HG03442 (cell line): ENCODE data around the gene WFDC6.
"Not testable (repeated sequence)": the region's sequence is repeated elsewhere in the genome, so short reads cannot be mapped to it uniquely, and the experiment has no call there.

Experiments used
- ATAC-seq: cut with Tn5 transposase; IDR thresholded peaks from one replicate; pipeline ENCODE4 v1.9.1; 2021; ENCODE audit warnings: mild to moderate bottlenecking, moderate library complexity; ENCODE audit not compliant: unreplicated experiment

WFDC6 gene

GRCh38 chr20:45539382-45539781, at the start of gene WFDC6:
TSS of gene WFDC6 (minus strand) at chr20:45539482. CDS start at chr20:45539407, 75 bp downstream.
- ATAC-seq: no peak

- ATAC-seq: no peak
These were observed 49.5 kb upstream of the WFDC6 start for GRCh38 chr20:45588800-45589199.

GRCh38 chr20:45585986-45586385, 46.7 kb upstream of the WFDC6 start:
- ATAC-seq: not testable (repeated sequence)

- not testable (repeated sequence) for ATAC-seq
These were observed 45.0 kb upstream of the WFDC6 start for GRCh38 chr20:45584294-45584693.

GRCh38 chr20:45583502-45583901, 44.2 kb upstream of the WFDC6 start:
- ATAC-seq: no peak

- ATAC-seq: no peak
These were observed 42.4 kb upstream of the WFDC6 start for GRCh38 chr20:45581702-45582101.

- no peak for ATAC-seq
These were observed 39.9 kb upstream of the WFDC6 start, which contains the start of gene WFDC8 for GRCh38 chr20:45579184-45579583. TSS of gene WFDC8 (minus strand) at chr20:45579284. CDS start at chr20:45579247, 37 bp downstream.

- no peak for ATAC-seq
These were observed 38.9 kb upstream of the WFDC6 start for GRCh38 chr20:45578231-45578630.

- no peak for ATAC-seq
These were observed 37.7 kb upstream of the WFDC6 start for GRCh38 chr20:45576995-45577394.

- no peak for ATAC-seq
These were observed 36.6 kb upstream of the WFDC6 start for GRCh38 chr20:45575931-45576330.

- not testable (repeated sequence) for ATAC-seq
These were observed 30.4 kb upstream of the WFDC6 start for GRCh38 chr20:45569650-45570049.

GRCh38 chr20:45564760-45565276, 25.5 kb upstream of the WFDC6 start:
- ATAC-seq: no peak

GRCh38 chr20:45555198-45555597, 15.9 kb upstream of the WFDC6 start:
- no peak for ATAC-seq

- ATAC-seq: no peak
These were observed 13.2 kb upstream of the WFDC6 start for GRCh38 chr20:45552456-45552855.

- ATAC-seq: no peak
These were observed 11.5 kb upstream of the WFDC6 start for GRCh38 chr20:45550765-45551164.

GRCh38 chr20:45548410-45548809, 9.1 kb upstream of the WFDC6 start:
- ATAC-seq: no peak

- ATAC-seq: no peak
These were observed 8.0 kb upstream of the WFDC6 start, which contains the start of gene EPPIN for GRCh38 chr20:45547206-45547770. TSS of gene EPPIN (minus strand) at chr20:45547401. CDS start at chr20:45547357, 44 bp downstream.

GRCh38 chr20:45545754-45546453, 6.6 kb upstream of the WFDC6 start:
- ATAC-seq: no peak

- no peak for ATAC-seq
These were observed 6.1 kb upstream of the WFDC6 start for GRCh38 chr20:45545351-45545750.

- ATAC-seq: no peak
These were observed 978 bp downstream of the WFDC6 start for GRCh38 chr20:45538209-45538799.

GRCh38 chr20:45527294-45527693, 12.0 kb downstream of the WFDC6 start:
- ATAC-seq: no peak

GRCh38 chr20:45523821-45524220, 15.5 kb downstream of the WFDC6 start:
- ATAC-seq: no peak
